ENCODE results near the gene ABCB8. TPM values are rescaled to one million over a fixed set of nuclear protein-coding genes. Genes with fewer than 3 reads are reported as not detected.

The ABCB8 gene
- total and polyA plus RNA-seq, 9 of the 15 experiments (the other 6 are each of a cell fraction or from before 2014, with no cell fraction given): 7.6 to 106 (median 36.3) TPM

DNA sequence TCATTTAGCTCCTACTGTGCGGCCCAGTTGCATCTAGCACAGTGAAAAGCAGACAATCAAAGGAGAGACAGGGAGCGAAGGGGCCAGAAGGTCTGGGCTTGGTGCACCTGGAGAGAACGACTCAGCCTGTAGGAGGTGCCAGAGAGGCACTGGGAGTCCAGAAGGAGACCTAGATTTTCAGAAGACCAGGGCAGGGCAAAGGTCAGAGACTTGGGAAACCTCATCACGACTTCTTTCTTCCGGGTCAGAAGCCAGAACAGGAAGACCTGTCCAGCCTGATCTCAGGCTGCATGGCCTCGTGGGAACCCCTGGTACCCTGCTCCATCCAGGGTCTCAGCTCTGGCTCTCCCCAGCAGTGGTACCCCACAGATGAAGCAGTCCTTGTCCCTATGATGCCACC lies 63.2 kb downstream of the ABCB8 start (continued):
- TF ChIP-seq, protein P1, sequence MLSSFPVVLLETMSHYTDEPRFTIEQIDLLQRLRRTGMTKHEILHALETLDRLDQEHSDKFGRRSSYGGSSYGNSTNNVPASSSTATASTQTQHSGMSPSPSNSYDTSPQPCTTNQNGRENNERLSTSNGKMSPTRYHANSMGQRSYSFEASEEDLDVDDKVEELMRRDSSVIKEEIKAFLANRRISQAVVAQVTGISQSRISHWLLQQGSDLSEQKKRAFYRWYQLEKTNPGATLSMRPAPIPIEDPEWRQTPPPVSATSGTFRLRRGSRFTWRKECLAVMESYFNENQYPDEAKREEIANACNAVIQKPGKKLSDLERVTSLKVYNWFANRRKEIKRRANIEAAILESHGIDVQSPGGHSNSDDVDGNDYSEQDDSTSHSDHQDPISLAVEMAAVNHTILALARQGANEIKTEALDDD (IDR thresholded peaks at IDR 0.05): no peak
- TF ChIP-seq, protein P2, sequence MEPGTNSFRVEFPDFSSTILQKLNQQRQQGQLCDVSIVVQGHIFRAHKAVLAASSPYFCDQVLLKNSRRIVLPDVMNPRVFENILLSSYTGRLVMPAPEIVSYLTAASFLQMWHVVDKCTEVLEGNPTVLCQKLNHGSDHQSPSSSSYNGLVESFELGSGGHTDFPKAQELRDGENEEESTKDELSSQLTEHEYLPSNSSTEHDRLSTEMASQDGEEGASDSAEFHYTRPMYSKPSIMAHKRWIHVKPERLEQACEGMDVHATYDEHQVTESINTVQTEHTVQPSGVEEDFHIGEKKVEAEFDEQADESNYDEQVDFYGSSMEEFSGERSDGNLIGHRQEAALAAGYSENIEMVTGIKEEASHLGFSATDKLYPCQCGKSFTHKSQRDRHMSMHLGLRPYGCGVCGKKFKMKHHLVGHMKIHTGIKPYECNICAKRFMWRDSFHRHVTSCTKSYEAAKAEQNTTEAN (CRISPR knock-in tag; IDR thresholded peaks at IDR 0.05): peak; percentile 71; the same call in 1 of the 2 replicates
- TF ChIP-seq, protein P3, sequence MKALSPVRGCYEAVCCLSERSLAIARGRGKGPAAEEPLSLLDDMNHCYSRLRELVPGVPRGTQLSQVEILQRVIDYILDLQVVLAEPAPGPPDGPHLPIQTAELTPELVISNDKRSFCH (CRISPR knock-in tag; IDR thresholded peaks at IDR 0.05): no peak
- TF ChIP-seq, protein P3 (tag; IDR thresholded peaks at IDR 0.05): 0 out of 2 replicates have a peak, but pooled peaks have one; percentile 26
- no peak for TF ChIP-seq HNRNPK (IDR thresholded peaks at IDR 0.05; ENCODE audit: low read depth, low read length, poor library complexity, severe bottlenecking)
- TF ChIP-seq, protein P4, sequence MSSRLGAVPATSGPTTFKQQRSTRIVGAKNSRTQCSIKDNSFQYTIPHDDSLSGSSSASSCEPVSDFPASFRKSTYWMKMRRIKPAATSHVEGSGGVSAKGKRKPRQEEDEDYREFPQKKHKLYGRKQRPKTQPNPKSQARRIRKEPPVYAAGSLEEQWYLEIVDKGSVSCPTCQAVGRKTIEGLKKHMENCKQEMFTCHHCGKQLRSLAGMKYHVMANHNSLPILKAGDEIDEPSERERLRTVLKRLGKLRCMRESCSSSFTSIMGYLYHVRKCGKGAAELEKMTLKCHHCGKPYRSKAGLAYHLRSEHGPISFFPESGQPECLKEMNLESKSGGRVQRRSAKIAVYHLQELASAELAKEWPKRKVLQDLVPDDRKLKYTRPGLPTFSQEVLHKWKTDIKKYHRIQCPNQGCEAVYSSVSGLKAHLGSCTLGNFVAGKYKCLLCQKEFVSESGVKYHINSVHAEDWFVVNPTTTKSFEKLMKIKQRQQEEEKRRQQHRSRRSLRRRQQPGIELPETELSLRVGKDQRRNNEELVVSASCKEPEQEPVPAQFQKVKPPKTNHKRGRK (tag; IDR thresholded peaks at IDR 0.05): no peak
- TF ChIP-seq ETV1 (tag; conservative IDR thresholded peaks at IDR 0.05; ENCODE audit: low read depth): peak; percentile 67
- TF ChIP-seq CCAR2 (IDR thresholded peaks at IDR 0.05; ENCODE audit: low read depth, low read length): no peak
- 0 out of 2 replicates have a peak, but pooled peaks have one; percentile 38 for TF ChIP-seq SMC3 (conservative IDR thresholded peaks at IDR 0.05; ENCODE audit: insufficient read depth, low read depth, low read length)
- TF ChIP-seq, protein P5, sequence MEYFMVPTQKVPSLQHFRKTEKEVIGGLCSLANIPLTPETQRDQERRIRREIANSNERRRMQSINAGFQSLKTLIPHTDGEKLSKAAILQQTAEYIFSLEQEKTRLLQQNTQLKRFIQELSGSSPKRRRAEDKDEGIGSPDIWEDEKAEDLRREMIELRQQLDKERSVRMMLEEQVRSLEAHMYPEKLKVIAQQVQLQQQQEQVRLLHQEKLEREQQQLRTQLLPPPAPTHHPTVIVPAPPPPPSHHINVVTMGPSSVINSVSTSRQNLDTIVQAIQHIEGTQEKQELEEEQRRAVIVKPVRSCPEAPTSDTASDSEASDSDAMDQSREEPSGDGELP (CRISPR knock-in tag; IDR thresholded peaks at IDR 0.05; ENCODE audit: borderline replicate concordance): peak; percentile 51; the same call in 1 of the 2 replicates
- TF ChIP-seq ZNF174 (CRISPR knock-in tag; IDR thresholded peaks at IDR 0.05): no peak
- no peak for TF ChIP-seq RBBP5 (IDR thresholded peaks at IDR 0.05; ENCODE audit: borderline replicate concordance, insufficient read depth, low read length, poor library complexity, severe bottlenecking)
- 0 out of 2 replicates have a peak, but pooled peaks have one; percentile 27 for TF ChIP-seq CBFB (CRISPR knock-in tag; IDR thresholded peaks at IDR 0.05)
- no peak for TF ChIP-seq MEF2A (IDR thresholded peaks at IDR 0.05; ENCODE audit: control insufficient read depth, low read depth, low read length)
- TF ChIP-seq TAF15 (IDR thresholded peaks at IDR 0.05; ENCODE audit: low read depth, low read length): no peak

Measured in K562 (cell line).